Heart right ventricle (tissue), 16 donors: ENCODE results near the gene GRB10. TPM values are rescaled to one million over a fixed set of nuclear protein-coding genes. Genes with fewer than 3 reads are reported as not detected.

ENCODE experiments used
- ATAC-seq, 8 donors: fragments of 200-7000 bp; cut with Tn5 transposase; one replicate each; pipeline ENCODE4 v1.9.1; 2020; ENCODE audit warnings: mild to moderate bottlenecking in 8 of 8, moderate library complexity in 8 of 8, moderate number of reproducible peaks in 1 of 8
- DNase-seq, 2 donors: peaks; one replicate each; pipeline ENCODE4 v3.0.0-alpha.2; 2020
- H3K27ac ChIP-seq, 10 donors: fragments of 200-600 bp; sonication (generic) in 2 of 10; one replicate each; pipeline versions ENCODE4 v1.5.0 to v1.8.0; 2020 to 2022; ENCODE audit warnings: mild to moderate bottlenecking in 3 of 10
- H3K27me3 ChIP-seq, 7 donors: fragments of 200-600 bp; one replicate each; pipeline ENCODE4 v1.8.0; 2021 to 2022; ENCODE audit warnings: mild to moderate bottlenecking in 2 of 7
- H3K36me3 ChIP-seq, 9 donors: fragments of 200-600 bp; sonication (generic) in 1 of 9; one replicate each; pipeline versions ENCODE4 v1.5.0 to v1.8.0; 2020 to 2022; ENCODE audit warnings: mild to moderate bottlenecking in 2 of 9
- H3K4me1 ChIP-seq, 9 donors: fragments of 200-600 bp; sonication (generic) in 1 of 9; one replicate each; pipeline versions ENCODE4 v1.5.0 to v1.8.0; 2020 to 2022; ENCODE audit warnings: mild to moderate bottlenecking in 4 of 9
- H3K4me3 ChIP-seq, 10 donors: fragments of 200-600 bp; sonication (generic) in 2 of 10; one replicate each; pipeline versions ENCODE4 v1.5.0 to v1.8.0; 2020 to 2022; ENCODE audit warnings: mild to moderate bottlenecking in 7 of 10, moderate library complexity in 2 of 10
- H3K9me3 ChIP-seq, 11 donors: fragments of 200-600 bp in 10 of 11; sonication (generic) in 2 of 11; one replicate each; pipeline versions ENCODE4 v1.5.0 to v1.8.0; 2013 to 2022; ENCODE audit warnings: mild to moderate bottlenecking in 2 of 11, control low read depth in 1 of 11, moderate library complexity in 1 of 11
- WGBS, 2 donors: extraction: QIAGEN DNeasy Blood & Tissue Kit; methylation state at CpG; one replicate each; pipeline ENCODE4 v1.1.7; 2013; ENCODE audit warnings: inconsistent platforms in 1 of 2; 5-methylcytosine and 5-hydroxymethylcytosine counted together
- intact Hi-C, 10 donors: fragments of 100-400 bp; cut with DNase I; formaldehyde crosslinking; loops; one replicate each; pipeline versions ENCODE4 v1.11.1 to v1.14.2; 2022
- polyA plus RNA-seq, 2 donors: library from polyadenylated mRNA; stranded (reverse); fragments of 200-250 nt; gene quantifications; one replicate each; pipeline ENCODE4 v1.2.3, GENCODE V29; 2013
- total RNA-seq, 10 donors: library from RNA; stranded (reverse); fragmentation: NEBNext Ultra II Directional in 3 of 10; extraction: Animal tissue kit (Norgen Biotek cat#: 25700) in 3 of 10; gene quantifications; one replicate each; pipeline versions ENCODE4 v1.2.1 to v1.2.4, GENCODE V29; 2021 to 2023
- TF ChIP-seq, protein P1 (sequence below), 9 donors: fragments of 200-600 bp; sonication (generic) in 2 of 9; IDR thresholded peaks; one replicate each; pipeline versions ENCODE4 v1.5.0 to v1.8.0; 2021 to 2022; ENCODE audit warnings: antibody characterized with exemption in 9 of 9, mild to moderate bottlenecking in 5 of 9, moderate library complexity in 1 of 9
- donor health status: Arrhythmogenic right ventricular cardiomyopathy.
- donor health status: ischemic (EF 13 %, LVEDD 7.1; RV severe dilation, severe dysfunction).
- donor health status: healthy with polysubstance abuse.
- donor health status: DM: no; HTN: yes; CAD: no.
- donor health status: DM: no; HTN: no; CAD: no.
- donor health status: ischemic (EF 25% LVEDD 6.9; RV normal size, moderate dysfunction).
- donor health status: ischemic (EF 25% LVEDD 5.7; RV mildly dilated, moderate dysfunction).
- donor health status: healthy.
- donor health status: DM: yes; HTN: yes; CAD: no.
- donor health status: Ischemic cardiomyopathy.
- donor health status: ischemic (EF 35%, LVEDD 5.7; RV mildly dilated, moderate dysfunction).
- donor health status: nonischemic (EF 11% LVEDD 7.7; RV severe dilation, severe dysfunction).
- donor health status: DM: yes; HTN: yes; CAD: no.
- donor health status: PGD.
- donor health status: ischemic (EF 29% LVEDD 5.4; RV normal size, mild dysfunction).
- donor health status: nonischemic (EF 23%, LVEDD 6.1; RV moderate dilation, normal function).

Gene GRB10
- total and polyA plus RNA-seq, 12 donors: 13.2 to 48.7 (median 29.6) TPM

DNA sequence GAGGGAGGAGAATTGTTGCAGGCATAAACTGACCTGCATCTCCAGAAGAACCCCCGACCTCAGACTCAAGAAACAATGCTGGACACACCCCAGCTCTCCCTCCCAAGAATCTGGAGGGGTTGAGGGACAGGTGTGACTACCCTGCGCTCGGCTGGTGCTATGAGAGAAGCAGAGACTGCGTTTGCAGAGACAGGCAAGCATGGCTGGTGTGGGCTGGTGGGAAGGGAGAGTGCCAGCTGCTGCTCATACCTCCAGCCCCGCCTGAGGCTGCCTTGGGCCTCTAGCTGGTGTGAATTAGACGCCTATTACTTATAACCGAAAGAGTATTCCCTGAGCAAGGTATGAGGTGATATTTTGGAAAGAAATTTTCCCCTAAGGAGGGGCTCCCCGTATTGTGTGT, 169.2 kb downstream of the GRB10 start:
- H3K4me1 ChIP-seq: peaks cover 0 to 14% (median 0%) of the 10 kb centered on the region in 9 donors
- H3K36me3 ChIP-seq: peaks cover 0 to 98% (median 35%) of the 10 kb centered on the region in 9 donors
- intact Hi-C loops: loop anchor here in 6 of 10 donors (5.0 to 10.0 kb wide), 5 partner anchors 64 to 541 kb away; no protein-coding TSS in a partner anchor
- H3K9me3 ChIP-seq: peaks cover 0 to 4% (median 0%) of the 10 kb centered on the region in 11 donors
- 94 to 97% methylated on average over 8 of the region's 8 CpGs for WGBS, 2 donors
- no peak overlapping the region for H3K27ac ChIP-seq
- H3K27me3 ChIP-seq: no peaks in the 10 kb centered on the region
- DNase-seq (no peak), ATAC-seq (no peak)
- TF ChIP-seq, protein P1, sequence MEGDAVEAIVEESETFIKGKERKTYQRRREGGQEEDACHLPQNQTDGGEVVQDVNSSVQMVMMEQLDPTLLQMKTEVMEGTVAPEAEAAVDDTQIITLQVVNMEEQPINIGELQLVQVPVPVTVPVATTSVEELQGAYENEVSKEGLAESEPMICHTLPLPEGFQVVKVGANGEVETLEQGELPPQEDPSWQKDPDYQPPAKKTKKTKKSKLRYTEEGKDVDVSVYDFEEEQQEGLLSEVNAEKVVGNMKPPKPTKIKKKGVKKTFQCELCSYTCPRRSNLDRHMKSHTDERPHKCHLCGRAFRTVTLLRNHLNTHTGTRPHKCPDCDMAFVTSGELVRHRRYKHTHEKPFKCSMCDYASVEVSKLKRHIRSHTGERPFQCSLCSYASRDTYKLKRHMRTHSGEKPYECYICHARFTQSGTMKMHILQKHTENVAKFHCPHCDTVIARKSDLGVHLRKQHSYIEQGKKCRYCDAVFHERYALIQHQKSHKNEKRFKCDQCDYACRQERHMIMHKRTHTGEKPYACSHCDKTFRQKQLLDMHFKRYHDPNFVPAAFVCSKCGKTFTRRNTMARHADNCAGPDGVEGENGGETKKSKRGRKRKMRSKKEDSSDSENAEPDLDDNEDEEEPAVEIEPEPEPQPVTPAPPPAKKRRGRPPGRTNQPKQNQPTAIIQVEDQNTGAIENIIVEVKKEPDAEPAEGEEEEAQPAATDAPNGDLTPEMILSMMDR (IDR thresholded peaks at IDR 0.05): no peak
- H3K4me3 ChIP-seq: no peak overlapping the region

- DNase-seq (no peak), ATAC-seq (no peak)
- Histone ChIP-seq H3K36me3 (peaks cover 0 to 98% (median 35%) of the 10 kb centered on the region in 9 donors), H3K27ac (no peak overlapping the region), H3K27me3 (no peaks in the 10 kb centered on the region), H3K4me3 (no peak overlapping the region), H3K9me3 (peaks cover 0 to 5% (median 0%) of the 10 kb centered on the region in 11 donors), H3K4me1 (peaks cover 0 to 19% (median 0%) of the 10 kb centered on the region in 9 donors)
- TF ChIP-seq, protein P1 (IDR thresholded peaks at IDR 0.05): no peak
- 90 to 94% methylated on average over 5 of the region's 5 CpGs for WGBS, 2 donors
- intact Hi-C loops: loop anchor here in 6 of 10 donors (5.0 to 10.0 kb wide), 5 partner anchors 65 to 542 kb away; no protein-coding TSS in a partner anchor
These were observed 170.0 kb downstream of the GRB10 start for GRCh38 chr7:50612704-50613103.

GRCh38 chr7:50610521-50611277, 172.0 kb downstream of the GRB10 start:
- Histone ChIP-seq H3K36me3 (peaks cover 0 to 98% (median 42%) of the 10 kb centered on the region in 9 donors), H3K27ac (no peak overlapping the region), H3K4me3 (no peak overlapping the region), H3K27me3 (no peaks in the 10 kb centered on the region), H3K9me3 (peaks cover 0 to 5% (median 0%) of the 10 kb centered on the region in 11 donors), H3K4me1 (peaks cover 0 to 19% (median 0%) of the 10 kb centered on the region in 9 donors)
- no peak for DNase-seq
- intact Hi-C loops: loop anchor here in 6 of 10 donors (5.0 to 10.0 kb wide), 5 partner anchors 67 to 544 kb away; no protein-coding TSS in a partner anchor
- TF ChIP-seq, protein P1 (IDR thresholded peaks at IDR 0.05): no peak
- WGBS, 2 donors: 70 to 75% methylated on average over 6 of the region's 6 CpGs
- no peak for ATAC-seq

- Histone ChIP-seq H3K9me3 (peaks cover 0 to 5% (median 0%) of the 10 kb centered on the region in 11 donors), H3K4me3 (no peak overlapping the region), H3K4me1 (peaks cover 0 to 19% (median 0%) of the 10 kb centered on the region in 9 donors), H3K27me3 (no peaks in the 10 kb centered on the region), H3K27ac (no peak overlapping the region), H3K36me3 (peaks cover 0 to 100% (median 47%) of the 10 kb centered on the region in 9 donors)
- WGBS, 2 donors: 83 to 85% methylated on average over 9 of the region's 9 CpGs
- TF ChIP-seq, protein P1 (IDR thresholded peaks at IDR 0.05): no peak
- intact Hi-C loops: loop anchor here in 2 of 10 donors (10.0 kb wide), 1 partner anchor 144 kb away; no protein-coding TSS in a partner anchor
- ATAC-seq: no peak
- DNase-seq: no peak
These were observed 174.3 kb downstream of the GRB10 start for GRCh38 chr7:50608196-50608906.
